HepG2 (cell line): Measurements from ENCODE around the gene FAM24B. TPM values are rescaled to one million over a fixed set of nuclear protein-coding genes. Genes with fewer than 3 reads are reported as not detected.

Source experiments
- ATAC-seq: fragments of 200-7000 bp; cut with Tn5 transposase; 3 replicates; pipeline ENCODE4 v1.9.1; 2020; ENCODE audit warnings: mild to moderate bottlenecking, moderate library complexity
- BruUV-seq: library from RNA; stranded (reverse); fragments of 400-500 nt; replicated peaks from 2 replicates; lab custom pipeline; 2021; lab: Mats Ljungman, UMichigan
- CTCF ChIA-PET: fragments of 300-600 bp; formaldehyde crosslinking; extraction: SDS; loops from one replicate; lab custom pipeline; 2021; ENCODE audit warnings: low total read pairs, inconsistent platforms, low intra/inter-chr PET ratio; lab: Yijun Ruan, JAX
- POLR2A ChIA-PET: fragments of 350-600 bp; sonication (Branson Sonifier 250); formaldehyde crosslinking; loops from one replicate; lab custom pipeline; 2020; ENCODE audit warnings: antibody characterized with exemption, inconsistent platforms; lab: Yijun Ruan, JAX
- DNase-seq: peaks from one replicate; pipeline ENCODE4 v3.0.0-alpha.2; 2015; ENCODE audit warnings: low spot score
- FAIRE-seq: peaks from 3 replicates; lab custom pipeline; 2011; peaks lifted over from hg19 to GRCh38; lab: Jason Lieb, UNC
- H2AFZ ChIP-seq: one replicate; pipeline ENCODE4 v1.6.1; 2011; ENCODE audit warnings: low read length, inconsistent platforms
- H3K27ac ChIP-seq: fragments of 300-600 bp; 3 replicates; pipeline ENCODE4 v1.8.0; 2011; ENCODE audit warnings: mixed run types, mild to moderate bottlenecking, mixed read lengths, low read length, inconsistent platforms; ENCODE audit not compliant: insufficient read depth; ENCODE audit errors: extremely low read length
- H3K27me3 ChIP-seq, 2 experiments: fragments of 200-600 bp in 1 of 2; 2 replicates in 1 of 2; 3 replicates in 1 of 2; pipeline versions ENCODE4 v1.6.0 to v1.8.0; 2011; ENCODE audit warnings: low read length in 2 of 2, mild to moderate bottlenecking in 2 of 2, moderate library complexity in 2 of 2, inconsistent platforms in 1 of 2; ENCODE audit not compliant: insufficient read depth in 2 of 2, control insufficient read depth in 1 of 2
- H3K36me3 ChIP-seq, 2 experiments: fragments of 200-600 bp in 1 of 2; replicated peaks in 1 of 2; 2 replicates in 1 of 2; 3 replicates in 1 of 2; pipeline versions ENCODE4 v1.5.1 to v1.8.0; 2011; ENCODE audit warnings: low read length in 2 of 2, inconsistent platforms in 1 of 2; ENCODE audit not compliant: insufficient read depth in 2 of 2, control insufficient read depth in 1 of 2
- H3K4me1 ChIP-seq: 2 replicates; pipeline ENCODE4 v1.5.1; 2012; ENCODE audit warnings: low read length, inconsistent platforms; ENCODE audit not compliant: insufficient read depth
- H3K4me2 ChIP-seq: 2 replicates; pipeline ENCODE4 v1.6.0; 2011; ENCODE audit warnings: low read depth, low read length, inconsistent platforms
- H3K4me3 ChIP-seq, 3 experiments: fragments of 200-600 bp in 1 of 3; sonication (generic), shearing (Covaris generic) in 1 of 3; replicated peaks in 1 of 3; 2 replicates each; pipeline ENCODE4 v1.5.1; 2011 to 2016; ENCODE audit warnings: low read length in 3 of 3, inconsistent platforms in 2 of 3, low read depth in 2 of 3, mild to moderate bottlenecking in 2 of 3, control low read depth in 1 of 3, mixed read lengths in 1 of 3; ENCODE audit not compliant: insufficient read depth in 1 of 3
- H3K79me2 ChIP-seq: one replicate; pipeline ENCODE4 v1.6.1; 2011; ENCODE audit warnings: low read length, inconsistent platforms; ENCODE audit not compliant: insufficient read depth
- H3K9ac ChIP-seq: 2 replicates; pipeline ENCODE4 v1.6.0; 2011; ENCODE audit warnings: mild to moderate bottlenecking, low read depth, low read length, inconsistent platforms; ENCODE audit not compliant: insufficient read depth
- H3K9me3 ChIP-seq: 2 replicates; pipeline ENCODE4 v1.5.1; 2012; ENCODE audit warnings: mild to moderate bottlenecking, low read length
- H4K20me1 ChIP-seq: 2 replicates; pipeline ENCODE4 v1.6.0; 2011; ENCODE audit warnings: inconsistent platforms, mild to moderate bottlenecking, low read length, moderate library complexity; ENCODE audit not compliant: insufficient read depth
- GABPA ChIP-seq, 2 experiments: IDR thresholded peaks; 2 replicates each; pipeline ENCODE4 v1.6.1; 2011 to 2016; ENCODE audit warnings: low read depth in 2 of 2, low read length in 1 of 2, missing biosample characterization in 1 of 2, missing genetic modification characterization in 1 of 2
- KDM3A ChIP-seq: IDR thresholded peaks from 2 replicates; pipeline ENCODE4 v1.6.1; 2018; ENCODE audit warnings: low read depth, missing compliant biosample characterization
- MXD4 ChIP-seq: IDR thresholded peaks from 2 replicates; pipeline ENCODE4 v1.6.1; 2016; ENCODE audit warnings: mild to moderate bottlenecking, missing biosample characterization, missing genetic modification reagents
- NBN ChIP-seq: fragments of 450-650 bp; conservative IDR thresholded peaks from 2 replicates; pipeline ENCODE4 v1.6.1; 2017
- TCF7 ChIP-seq: sonication (generic); IDR thresholded peaks from 2 replicates; pipeline ENCODE4 v1.6.1; 2016; ENCODE audit warnings: antibody characterized with exemption, low read depth
- TFDP2 ChIP-seq: sonication (generic); formaldehyde crosslinking; IDR thresholded peaks from 2 replicates; pipeline ENCODE4 v1.4.0; 2020; ENCODE audit warnings: missing genetic modification reagents
- ZBTB25 ChIP-seq: IDR thresholded peaks from 2 replicates; pipeline ENCODE4 v1.6.1; 2018; ENCODE audit warnings: missing genetic modification reagents
- ZFP1 ChIP-seq: IDR thresholded peaks from 2 replicates; pipeline ENCODE4 v1.6.1; 2016
- ZFP36L2 ChIP-seq: sonication (generic); formaldehyde crosslinking; IDR thresholded peaks from 2 replicates; pipeline ENCODE4 v1.4.0; 2020; ENCODE audit warnings: missing genetic modification reagents
- ZNF160 ChIP-seq: sonication (generic); formaldehyde crosslinking; IDR thresholded peaks from 2 replicates; pipeline ENCODE4 v1.8.0; 2022; ENCODE audit warnings: mild to moderate bottlenecking, inconsistent platforms, missing genetic modification reagents
- ZNF292 ChIP-seq: sonication (generic); formaldehyde crosslinking; IDR thresholded peaks from 2 replicates; pipeline ENCODE4 v1.8.1; 2022; ENCODE audit warnings: mild to moderate bottlenecking, low read depth, missing genetic modification reagents, borderline replicate concordance
- ZNF367 ChIP-seq: sonication (generic); formaldehyde crosslinking; IDR thresholded peaks from 2 replicates; pipeline ENCODE4 v1.4.0; 2020; ENCODE audit warnings: missing genetic modification reagents, borderline replicate concordance
- ZNF501 ChIP-seq: sonication (generic); formaldehyde crosslinking; IDR thresholded peaks from 2 replicates; pipeline ENCODE4 v1.5.1; 2020; ENCODE audit warnings: mild to moderate bottlenecking, moderate library complexity, missing genetic modification reagents
- ZNF547 ChIP-seq: sonication (generic); formaldehyde crosslinking; IDR thresholded peaks from 2 replicates; pipeline ENCODE4 v1.5.1; 2020; ENCODE audit warnings: mild to moderate bottlenecking, missing genetic modification reagents
- ZNF552 ChIP-seq: sonication (generic); formaldehyde crosslinking; IDR thresholded peaks from 2 replicates; pipeline ENCODE4 v1.9.0; 2022; ENCODE audit warnings: missing genetic modification reagents, mild to moderate bottlenecking, borderline replicate concordance
- ZNF556 ChIP-seq: sonication (generic); formaldehyde crosslinking; IDR thresholded peaks from 2 replicates; pipeline ENCODE4 v1.4.0; 2020; ENCODE audit warnings: mild to moderate bottlenecking, missing genetic modification reagents, borderline replicate concordance
- ZNF570 ChIP-seq: sonication (generic); formaldehyde crosslinking; IDR thresholded peaks from 2 replicates; pipeline ENCODE4 v1.4.0; 2020; ENCODE audit warnings: mild to moderate bottlenecking, missing genetic modification reagents, borderline replicate concordance
- ZNF747 ChIP-seq: sonication (generic); formaldehyde crosslinking; IDR thresholded peaks from 2 replicates; pipeline ENCODE4 v1.8.1; 2023; ENCODE audit warnings: missing genetic modification reagents, mild to moderate bottlenecking, borderline replicate concordance
- ZUFSP ChIP-seq: sonication (generic); formaldehyde crosslinking; IDR thresholded peaks from 2 replicates; pipeline ENCODE4 v1.9.0; 2021; ENCODE audit warnings: missing genetic modification reagents, mild to moderate bottlenecking, borderline replicate concordance
- in situ Hi-C: cut with HindIII; loops from 2 replicates; pipeline ENCODE4 v1.10.0; 2017; ENCODE audit warnings: low pct_unique_long_range_greater_than_20kb; ENCODE audit not compliant: extremely low pct_ligation_motif_present
- intact Hi-C: fragments of 100-400 bp; cut with micrococcal nuclease; formaldehyde crosslinking; loops from one replicate; pipeline ENCODE4 v1.10.0; 2022; ENCODE audit not compliant: unreplicated experiment
- polyA plus RNA-seq, 8 experiments: library from polyadenylated mRNA; depleted of rRNA in 3 of 8; stranded (reverse) in 7 of 8; unstranded in 1 of 8; fragments of >200 nt; fragmentation: Illumina TruSeq in 4 of 8; extraction: Trizol in 4 of 8; gene quantifications; 2 replicates each; pipeline versions ENCODE4 v1.2.1 to v1.2.3, GENCODE V29; 2011 to 2016; ENCODE audit warnings: low read depth in 4 of 8, missing spikeins in 1 of 8, mixed read lengths in 1 of 8; ENCODE audit not compliant: insufficient read depth in 1 of 8
- total RNA-seq, 5 experiments: library from RNA; depleted of rRNA; stranded (reverse); fragments of >200 nt; fragmentation: Illumina TruSeq; extraction: Trizol; gene quantifications; 2 replicates each; pipeline ENCODE4 v1.2.3, GENCODE V29; 2016; ENCODE audit warnings: low read depth in 1 of 5

FAM24B gene
- total and polyA plus RNA-seq, 2 of the 13 experiments (the other 11 are each of a cell fraction or from before 2014, with no cell fraction given), result 1.9 to 3.0 TPM

- H4K20me1 ChIP-seq, result no peaks in the 10 kb centered on the region
- ATAC-seq (no peak), FAIRE-seq (no peak), DNase-seq (no peak)
- peaks cover 4% of the 10 kb centered on the region for H3K79me2 ChIP-seq
- H3K27ac ChIP-seq, result no peak overlapping the region
- no TSS peak for BruUV-seq
- no peak overlapping the region for H3K4me2 ChIP-seq
- H2AFZ ChIP-seq, result no peak overlapping the region
- CTCF ChIA-PET, result no interaction called here
- TF ChIP-seq TFDP2 (CRISPR knock-in tag) (no peak), ZNF160 (CRISPR knock-in tag) (no peak), ZNF501 (CRISPR knock-in tag) (no peak), ZBTB25 (CRISPR knock-in tag) (no peak), ZFP36L2 (no peak), ZNF367 (CRISPR knock-in tag) (no peak), ZNF747 (CRISPR knock-in tag) (no peak), ZUFSP (CRISPR knock-in tag) (no peak), ZFP1 (CRISPR knock-in tag) (no peak), ZNF570 (no peak), ZNF292 (CRISPR knock-in tag) (no peak), ZNF556 (CRISPR knock-in tag) (no peak), KDM3A (CRISPR knock-in tag) (no peak), GABPA (IDR thresholded peaks at IDR 0.05; ENCODE audit: low read depth, low read length) (no peak), GABPA (CRISPR knock-in tag; IDR thresholded peaks at IDR 0.05; ENCODE audit: low read depth) (no peak), NBN (no peak), ZNF552 (CRISPR knock-in tag) (no peak), TCF7 (no peak), ZNF547 (CRISPR knock-in tag) (no peak), MXD4 (no peak)
- H3K4me3 ChIP-seq, result no peak overlapping the region
- POLR2A ChIA-PET, result no interaction called here
- in situ Hi-C loops (no loop called here), intact Hi-C loops (no loop called here)
- H3K9me3 ChIP-seq, result no peaks in the 10 kb centered on the region
- peaks cover 22% of the 10 kb centered on the region for H3K4me1 ChIP-seq
- H3K27me3 ChIP-seq, result no peaks in the 10 kb centered on the region; a peak in 2 of 5 replicates
- no peak overlapping the region for H3K9ac ChIP-seq
- H3K36me3 ChIP-seq, result no peaks in the 10 kb centered on the region
These were observed 3.4 kb upstream of the FAM24B start for GRCh38 chr10:122882766-122883165.
